Activated T-helper 17 cell treated with anti-CD3 and anti-CD28 coated beads, Interleukin-2, amount 50 U/mL, for 72 hours (primary cell): Measurements from ENCODE around the gene KLRC1. TPM values are rescaled to one million over a fixed set of nuclear protein-coding genes. Genes with fewer than 3 reads are reported as not detected.
"Not testable (repeated sequence)": the region's sequence is repeated elsewhere in the genome, so short reads cannot be mapped to it uniquely, and the experiment has no call there.

Source experiments
- ATAC-seq: fragments of 150-1000 bp; cut with Tn5 transposase; replicated peaks from 2 replicates; pipeline ENCODE4 v1.10.0; 2021; ENCODE audit warnings: mild to moderate bottlenecking, moderate library complexity
- H3K27ac Mint-ChIP-seq: one replicate; pipeline ENCODE4 v1.8.0; 2022; ENCODE audit warnings: mixed read lengths
- H3K27me3 Mint-ChIP-seq: one replicate; pipeline ENCODE4 v1.8.0; 2022; ENCODE audit warnings: mixed read lengths
- H3K36me3 Mint-ChIP-seq: one replicate; pipeline ENCODE4 v1.8.0; 2022; ENCODE audit warnings: low read depth, mild to moderate bottlenecking, mixed read lengths
- H3K4me1 Mint-ChIP-seq: one replicate; pipeline ENCODE4 v1.8.0; 2022; ENCODE audit warnings: mixed read lengths
- H3K4me3 Mint-ChIP-seq: one replicate; pipeline ENCODE4 v1.8.0; 2022; ENCODE audit warnings: mild to moderate bottlenecking, mixed read lengths
- H3K9me3 Mint-ChIP-seq: one replicate; pipeline ENCODE4 v1.8.0; 2022; ENCODE audit warnings: mixed read lengths
- total RNA-seq, 2 donors: library from RNA; stranded (reverse); gene quantifications; one replicate each; pipeline ENCODE4 v1.2.3, GENCODE V29; 2022

The KLRC1 gene
- total RNA-seq, 2 donors from 2014 or later, result 0.26 TPM; not detected in 1

DNA sequence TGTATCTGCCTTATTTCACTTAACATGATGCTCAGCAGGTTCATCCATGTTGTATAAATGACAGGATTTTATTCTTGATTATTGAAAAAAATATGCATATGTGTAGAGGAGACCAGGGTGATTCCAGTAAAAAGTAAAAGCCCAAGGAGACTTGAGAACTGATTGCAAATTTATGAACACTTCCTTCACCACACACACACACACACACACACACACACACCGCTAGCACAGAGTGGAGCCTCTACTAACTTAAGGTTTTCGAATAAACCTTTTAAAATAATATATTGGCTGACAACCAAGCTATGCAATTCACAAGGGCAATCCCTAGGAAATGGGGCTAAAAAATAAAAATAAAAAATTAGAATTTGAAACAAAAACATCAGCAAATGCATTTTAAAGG, 55.0 kb downstream of the KLRC1 start:
- Mint-ChIP-seq H3K27me3 (peaks cover 33% of the 10 kb centered on the region), H3K4me3 (no peak overlapping the region), H3K36me3 (no peaks in the 10 kb centered on the region), H3K27ac (no peak overlapping the region), H3K4me1 (no peaks in the 10 kb centered on the region), H3K9me3 (no peaks in the 10 kb centered on the region)
- ATAC-seq, result no peak

- H3K27me3 Mint-ChIP-seq, result peaks cover 34% of the 10 kb centered on the region
- H3K4me3 Mint-ChIP-seq, result no peak overlapping the region
- no peak for ATAC-seq
- H3K27ac Mint-ChIP-seq, result no peak overlapping the region
- H3K4me1 Mint-ChIP-seq, result no peaks in the 10 kb centered on the region
- H3K36me3 Mint-ChIP-seq, result no peaks in the 10 kb centered on the region
- no peaks in the 10 kb centered on the region for H3K9me3 Mint-ChIP-seq
These were observed 55.9 kb downstream of the KLRC1 start for GRCh38 chr12:10397296-10397695.

GRCh38 chr12:10396176-10396575, 57.0 kb downstream of the KLRC1 start:
- H3K27ac Mint-ChIP-seq, H3K4me1 Mint-ChIP-seq, H3K36me3 Mint-ChIP-seq, ATAC-seq, H3K9me3 Mint-ChIP-seq, H3K4me3 Mint-ChIP-seq: not testable (repeated sequence)
- peaks cover 31% of the 10 kb centered on the region for H3K27me3 Mint-ChIP-seq

Other genes starting within 250 kb of the KLRC1 start
- 10 to 100 TPM in 1 of 2 donors, 1 to 10 TPM in 1; 6.9 to 25.1 TPM for gene GABARAPL1, start 240.5 kb downstream of the KLRC1 start, total RNA-seq
- gene KLRD1, start 145.5 kb downstream of the KLRC1 start, total RNA-seq, result 1 to 10 TPM in 1 of 2 donors, not detected in 1; 1.1 TPM
- under 1 TPM; 0.19 to 0.24 TPM for gene KLRK1, start 63.3 kb downstream of the KLRC1 start, total RNA-seq
- gene KLRC4, start 43.6 kb downstream of the KLRC1 start, total RNA-seq, result not detected
- gene KLRC3, start 32.8 kb downstream of the KLRC1 start, total RNA-seq, result not detected
- gene KLRC2, start 17.4 kb downstream of the KLRC1 start, total RNA-seq, result not detected
- gene EIF2S3B, start 52.5 kb upstream of the KLRC1 start, total RNA-seq, result under 1 TPM; 0.26 TPM
- 10 to 100 TPM; 40.4 to 68.4 TPM for gene MAGOHB, start 160.2 kb upstream of the KLRC1 start, total RNA-seq
- gene STYK1, start 220.7 kb upstream of the KLRC1 start, total RNA-seq, result under 1 TPM in 1 of 2 donors, not detected in 1; 0.17 TPM